Stomach smooth muscle (tissue), 2 donors: ENCODE measurements around the gene PALD1.

Experiments used
- H3K27ac ChIP-seq: one replicate; pipeline ENCODE4 v1.7.0; 2013; ENCODE audit warnings: mild to moderate bottlenecking, low read length, inconsistent platforms
- H3K27me3 ChIP-seq, 2 donors: one replicate each; pipeline ENCODE4 v1.7.0; 2013; ENCODE audit warnings: low read length in 2 of 2; ENCODE audit not compliant: insufficient read depth in 2 of 2, control insufficient read depth in 1 of 2
- H3K36me3 ChIP-seq, 2 donors: one replicate each; pipeline ENCODE4 v1.7.0; 2013; ENCODE audit warnings: low read length in 2 of 2; ENCODE audit not compliant: control insufficient read depth in 2 of 2, insufficient read depth in 2 of 2
- H3K4me1 ChIP-seq: one replicate; pipeline ENCODE4 v1.7.0; 2013; ENCODE audit warnings: low read length; ENCODE audit not compliant: control insufficient read depth, insufficient read depth
- H3K4me3 ChIP-seq, 2 donors: one replicate each; pipeline ENCODE4 v1.7.0; 2013; ENCODE audit warnings: low read length in 2 of 2
- H3K9ac ChIP-seq, 2 donors: one replicate each; pipeline ENCODE4 v1.7.0; 2013; ENCODE audit warnings: low read length in 2 of 2, mild to moderate bottlenecking in 1 of 2
- H3K9me3 ChIP-seq, 2 donors: one replicate each; pipeline ENCODE4 v1.7.0; 2013; ENCODE audit warnings: low read length in 2 of 2; ENCODE audit not compliant: control insufficient read depth in 2 of 2
- donor health status: healthy.
- donor health status: Pancreatic carcinoma.

Gene PALD1

GRCh38 chr10:70557876-70558275 is 79.3 kb downstream of the PALD1 start:
- Histone ChIP-seq H3K27me3 (no peaks in the 10 kb centered on the region), H3K9me3 (no peaks in the 10 kb centered on the region), H3K4me1 (peaks cover 46% of the 10 kb centered on the region), H3K9ac (no peak overlapping the region), H3K36me3 (peaks cover 17 to 19% of the 10 kb centered on the region in 2 donors), H3K4me3 (no peak overlapping the region), H3K27ac (no peak overlapping the region)

GRCh38 chr10:70558295-70558694 is 79.7 kb downstream of the PALD1 start:
- Histone ChIP-seq H3K9me3 (no peaks in the 10 kb centered on the region), H3K27me3 (no peaks in the 10 kb centered on the region), H3K4me1 (peaks cover 46% of the 10 kb centered on the region), H3K27ac (peak overlapping the region; percentile 24), H3K4me3 (no peak overlapping the region), H3K36me3 (peaks cover 13 to 18% of the 10 kb centered on the region in 2 donors), H3K9ac (no peak overlapping the region)

- Histone ChIP-seq H3K9ac (peak overlapping the region in 1 of 2 donors; percentile 28), H3K36me3 (peaks cover 12% of the 10 kb centered on the region in 2 donors), H3K27ac (peak overlapping the region; percentile 24), H3K27me3 (no peaks in the 10 kb centered on the region), H3K4me3 (peak overlapping the region; percentile 32 to 44), H3K4me1 (peaks cover 46% of the 10 kb centered on the region), H3K9me3 (no peaks in the 10 kb centered on the region)
Measured at GRCh38 chr10:70558871-70559810, 80.6 kb downstream of the PALD1 start.

- no peaks in the 10 kb centered on the region for H3K27me3 ChIP-seq
- H3K9ac ChIP-seq, result no peak overlapping the region
- H3K27ac ChIP-seq, result peak overlapping the region; percentile 55
- H3K9me3 ChIP-seq, result no peaks in the 10 kb centered on the region
- peaks cover 46% of the 10 kb centered on the region for H3K4me1 ChIP-seq
- peak overlapping the region in 1 of 2 donors; percentile 32 for H3K4me3 ChIP-seq
- peaks cover 13 to 15% of the 10 kb centered on the region in 2 donors for H3K36me3 ChIP-seq
Measured at GRCh38 chr10:70559861-70560260, 81.3 kb downstream of the PALD1 start.

- Histone ChIP-seq H3K4me3 (no peak overlapping the region), H3K9me3 (no peaks in the 10 kb centered on the region), H3K9ac (no peak overlapping the region), H3K36me3 (peaks cover 18% of the 10 kb centered on the region in 2 donors), H3K4me1 (peaks cover 46% of the 10 kb centered on the region), H3K27ac (peak overlapping the region; percentile 55), H3K27me3 (no peaks in the 10 kb centered on the region)
Measured at GRCh38 chr10:70560511-70560941, 82.0 kb downstream of the PALD1 start.

- peak overlapping the region in 1 of 2 donors; percentile 19 for H3K9ac ChIP-seq
- H3K9me3 ChIP-seq, result no peaks in the 10 kb centered on the region
- H3K27me3 ChIP-seq, result no peaks in the 10 kb centered on the region
- H3K27ac ChIP-seq, result peak overlapping the region; percentile 55
- H3K4me3 ChIP-seq, result peak overlapping the region in 1 of 2 donors; percentile 35
- peaks cover 19 to 22% of the 10 kb centered on the region in 2 donors for H3K36me3 ChIP-seq
- peaks cover 46% of the 10 kb centered on the region for H3K4me1 ChIP-seq
Measured at GRCh38 chr10:70561070-70561469, 82.5 kb downstream of the PALD1 start.

GRCh38 chr10:70561558-70561957 is 83.0 kb downstream of the PALD1 start:
- Histone ChIP-seq H3K27me3 (no peaks in the 10 kb centered on the region), H3K4me3 (no peak overlapping the region), H3K9me3 (no peaks in the 10 kb centered on the region), H3K36me3 (peaks cover 23 to 25% of the 10 kb centered on the region in 2 donors), H3K9ac (no peak overlapping the region), H3K4me1 (peaks cover 46% of the 10 kb centered on the region), H3K27ac (peak overlapping the region; percentile 55)

- H3K36me3 ChIP-seq, result peaks cover 22 to 23% of the 10 kb centered on the region in 2 donors
- H3K4me1 ChIP-seq, result peaks cover 46% of the 10 kb centered on the region
- no peak overlapping the region for H3K4me3 ChIP-seq
- no peaks in the 10 kb centered on the region for H3K9me3 ChIP-seq
- H3K27me3 ChIP-seq, result no peaks in the 10 kb centered on the region
- no peak overlapping the region for H3K27ac ChIP-seq
- H3K9ac ChIP-seq, result no peak overlapping the region
Measured at GRCh38 chr10:70562036-70562755, 83.6 kb downstream of the PALD1 start.

GRCh38 chr10:70563230-70563629 is 84.7 kb downstream of the PALD1 start:
- Histone ChIP-seq H3K4me3 (no peak overlapping the region), H3K36me3 (peaks cover 25 to 27% of the 10 kb centered on the region in 2 donors)

GRCh38 chr10:70564113-70564725 is 85.7 kb downstream of the PALD1 start:
- Histone ChIP-seq H3K36me3 (peaks cover 28 to 31% of the 10 kb centered on the region in 2 donors), H3K9me3 (no peaks in the 10 kb centered on the region), H3K9ac (no peak overlapping the region), H3K27ac (no peak overlapping the region), H3K4me1 (peaks cover 33% of the 10 kb centered on the region), H3K4me3 (no peak overlapping the region), H3K27me3 (no peaks in the 10 kb centered on the region)

More at GRCh38 chr10:70563230-70563629, 84.7 kb downstream of the PALD1 start:
- Histone ChIP-seq H3K4me1 (peaks cover 43% of the 10 kb centered on the region), H3K27me3 (no peaks in the 10 kb centered on the region), H3K9me3 (no peaks in the 10 kb centered on the region), H3K27ac (no peak overlapping the region), H3K9ac (no peak overlapping the region)
